ENCODE measurements around the gene SRPK2.

DNA sequence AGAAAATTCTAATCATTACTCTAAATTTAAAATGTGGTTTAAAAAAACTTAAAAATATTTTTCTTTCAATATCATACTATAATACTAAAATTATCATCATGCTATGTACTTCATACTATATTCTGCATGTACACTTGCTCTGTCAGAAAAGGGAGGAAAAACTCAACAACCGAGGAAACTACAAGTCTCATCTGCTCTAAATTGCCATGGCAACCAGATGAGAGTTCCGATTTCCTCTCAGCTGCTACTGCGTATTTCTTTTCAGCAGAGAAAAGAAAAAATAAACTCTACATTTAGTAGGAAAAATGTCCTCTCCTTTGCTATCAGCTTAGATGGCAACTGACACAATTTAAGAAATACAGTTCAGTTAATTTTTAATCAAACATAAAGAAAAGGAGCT lies 178.9 kb downstream of the SRPK2 start:
- TF ChIP-seq, protein P1, sequence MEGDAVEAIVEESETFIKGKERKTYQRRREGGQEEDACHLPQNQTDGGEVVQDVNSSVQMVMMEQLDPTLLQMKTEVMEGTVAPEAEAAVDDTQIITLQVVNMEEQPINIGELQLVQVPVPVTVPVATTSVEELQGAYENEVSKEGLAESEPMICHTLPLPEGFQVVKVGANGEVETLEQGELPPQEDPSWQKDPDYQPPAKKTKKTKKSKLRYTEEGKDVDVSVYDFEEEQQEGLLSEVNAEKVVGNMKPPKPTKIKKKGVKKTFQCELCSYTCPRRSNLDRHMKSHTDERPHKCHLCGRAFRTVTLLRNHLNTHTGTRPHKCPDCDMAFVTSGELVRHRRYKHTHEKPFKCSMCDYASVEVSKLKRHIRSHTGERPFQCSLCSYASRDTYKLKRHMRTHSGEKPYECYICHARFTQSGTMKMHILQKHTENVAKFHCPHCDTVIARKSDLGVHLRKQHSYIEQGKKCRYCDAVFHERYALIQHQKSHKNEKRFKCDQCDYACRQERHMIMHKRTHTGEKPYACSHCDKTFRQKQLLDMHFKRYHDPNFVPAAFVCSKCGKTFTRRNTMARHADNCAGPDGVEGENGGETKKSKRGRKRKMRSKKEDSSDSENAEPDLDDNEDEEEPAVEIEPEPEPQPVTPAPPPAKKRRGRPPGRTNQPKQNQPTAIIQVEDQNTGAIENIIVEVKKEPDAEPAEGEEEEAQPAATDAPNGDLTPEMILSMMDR (IDR thresholded peaks at IDR 0.05; ENCODE audit: low read length) = no peak
- TF ChIP-seq EZH2 (IDR thresholded peaks at IDR 0.05; ENCODE audit: borderline replicate concordance, low read length) = no peak

All from OCI-LY1 (cell line).